ENCODE measurements around the gene OSBPL10.
A peak's percentile ranks its signal among the peaks of the same experiment; 100 is the strongest.
"Not testable (repeated sequence)": the region's sequence is repeated elsewhere in the genome, so short reads cannot be mapped to it uniquely, and the experiment has no call there.

The OSBPL10 gene

DNA sequence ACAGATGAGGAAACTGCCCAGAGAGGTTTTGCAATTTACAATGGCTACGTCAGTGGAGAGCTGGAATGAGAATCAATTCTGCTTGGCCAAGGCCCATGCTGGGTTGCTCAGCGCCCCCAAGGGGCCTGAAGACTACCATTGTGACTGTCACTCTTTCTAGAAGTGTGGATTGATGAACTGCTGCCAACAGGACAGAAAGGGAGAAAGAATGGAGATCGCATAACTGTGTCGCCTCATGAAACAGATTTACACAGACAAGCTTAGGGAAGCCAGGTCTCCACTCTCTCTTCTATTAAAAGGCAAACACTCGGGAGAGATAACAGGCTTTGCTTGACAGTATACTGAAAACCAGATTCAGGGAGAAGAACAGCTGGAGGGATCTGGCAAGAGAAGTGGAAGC lies 288.3 kb downstream of the OSBPL10 start:
- no peak overlapping the region for H3K14ac ChIP-seq (ENCODE audit: low read length in 2 of 2)
- no peak for DNase-seq
- no peak overlapping the region for H2BK12ac ChIP-seq (ENCODE audit: low read length in 2 of 2)
- no peaks in the 10 kb centered on the region for H3K27me3 ChIP-seq (ENCODE audit: control insufficient read depth in 1 of 2, insufficient read depth in 1 of 2, low read length in 2 of 2)
- no peak overlapping the region for H4K8ac ChIP-seq (ENCODE audit: low read length)
- no peak overlapping the region for H2BK120ac ChIP-seq (ENCODE audit: low read depth, low read length)
- H2AFZ ChIP-seq (ENCODE audit: low read depth, low read length), result no peak overlapping the region
- no peak overlapping the region for H2BK5ac ChIP-seq (ENCODE audit: low read depth, low read length, poor library complexity, severe bottlenecking)
- no peak overlapping the region for H3K4me2 ChIP-seq (ENCODE audit: low read length, poor library complexity, severe bottlenecking)
- no peak overlapping the region for H2BK15ac ChIP-seq (ENCODE audit: low read depth, poor library complexity, severe bottlenecking)
- H3K36me3 ChIP-seq (ENCODE audit: control insufficient read depth in 1 of 2, insufficient read depth in 2 of 2, low read depth in 1 of 2, low read length in 2 of 2), result peaks cover 0 to 4% of the 10 kb centered on the region in 2 experiments
- H3K4ac ChIP-seq (ENCODE audit: low read depth in 1 of 2, low read length in 2 of 2), result no peak overlapping the region
- no peak overlapping the region for H3K9ac ChIP-seq (ENCODE audit: low read length)
- H3K79me1 ChIP-seq (replicated peaks; ENCODE audit: low read length, poor library complexity, severe bottlenecking), result peaks cover 3% of the 10 kb centered on the region
- H3K23ac ChIP-seq (ENCODE audit: low read length in 2 of 2), result no peak overlapping the region
- no peak overlapping the region for H3K18ac ChIP-seq (ENCODE audit: low read depth in 1 of 2, low read length in 2 of 2)
- H3K27ac ChIP-seq (ENCODE audit: low read length, poor library complexity, severe bottlenecking), result no peak overlapping the region
- H3K9me3 ChIP-seq (ENCODE audit: control insufficient read depth, low read length), result peaks cover 4% of the 10 kb centered on the region
- H4K91ac ChIP-seq (ENCODE audit: low read length), result no peak overlapping the region
- 79% methylated on average over 5 of the region's 5 CpGs for WGBS
- no peak overlapping the region for H3K4me3 ChIP-seq (ENCODE audit: insufficient read depth in 1 of 2, low read depth in 1 of 2, low read length in 2 of 2)
- peaks cover 2% of the 10 kb centered on the region for H3K4me1 ChIP-seq (ENCODE audit: control insufficient read depth, insufficient read depth, low read depth, low read length)
- peak overlapping the region; percentile 18 for H2AK5ac ChIP-seq (ENCODE audit: low read length, severe bottlenecking)

DNA sequence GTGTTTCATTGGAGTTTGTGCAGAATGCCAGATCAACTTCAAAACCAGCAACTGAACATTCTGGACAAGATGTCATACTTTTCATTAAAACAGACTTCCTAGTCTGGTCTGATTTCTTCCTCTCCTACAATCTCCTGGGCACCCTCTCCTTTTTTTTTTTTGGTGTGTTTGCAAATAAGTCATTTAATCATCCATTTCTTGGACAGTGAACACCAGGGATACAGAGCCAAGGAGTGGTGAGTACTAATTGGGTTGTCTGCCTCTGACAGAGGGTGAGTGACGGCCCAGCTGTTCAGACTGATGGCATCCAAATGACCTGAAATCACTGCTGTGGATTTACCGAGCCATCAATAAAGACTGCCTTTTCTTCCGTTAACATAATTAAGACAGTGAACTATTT lies 290.3 kb downstream of the OSBPL10 start:
- Histone ChIP-seq H3K4me3 (ENCODE audit: insufficient read depth in 1 of 2, low read depth in 1 of 2, low read length in 2 of 2) (no peak overlapping the region), H3K4me1 (ENCODE audit: control insufficient read depth, insufficient read depth, low read depth, low read length) (no peaks in the 10 kb centered on the region), H3K36me3 (ENCODE audit: control insufficient read depth in 1 of 2, insufficient read depth in 2 of 2, low read depth in 1 of 2, low read length in 2 of 2) (peaks cover 0 to 4% of the 10 kb centered on the region in 2 experiments), H3K23ac (ENCODE audit: low read length in 2 of 2) (no peak overlapping the region), H2BK120ac (ENCODE audit: low read depth, low read length) (no peak overlapping the region), H3K14ac (ENCODE audit: low read length in 2 of 2) (no peak overlapping the region), H4K8ac (ENCODE audit: low read length) (no peak overlapping the region), H2BK5ac (ENCODE audit: low read depth, low read length, poor library complexity, severe bottlenecking) (no peak overlapping the region), H2BK12ac (ENCODE audit: low read length in 2 of 2) (no peak overlapping the region), H3K18ac (ENCODE audit: low read depth in 1 of 2, low read length in 2 of 2) (no peak overlapping the region), H3K27ac (ENCODE audit: low read length, poor library complexity, severe bottlenecking) (no peak overlapping the region), H2AFZ (ENCODE audit: low read depth, low read length) (no peak overlapping the region), H3K9me3 (ENCODE audit: control insufficient read depth, low read length) (no peaks in the 10 kb centered on the region), H2BK15ac (ENCODE audit: low read depth, poor library complexity, severe bottlenecking) (no peak overlapping the region), H3K27me3 (ENCODE audit: control insufficient read depth in 1 of 2, insufficient read depth in 1 of 2, low read length in 2 of 2) (no peaks in the 10 kb centered on the region), H3K9ac (ENCODE audit: low read length) (no peak overlapping the region), H2AK5ac (ENCODE audit: low read length, severe bottlenecking) (no peak overlapping the region), H3K4ac (ENCODE audit: low read depth in 1 of 2, low read length in 2 of 2) (no peak overlapping the region), H3K79me1 (replicated peaks; ENCODE audit: low read length, poor library complexity, severe bottlenecking) (peaks cover 8% of the 10 kb centered on the region), H4K91ac (ENCODE audit: low read length) (no peak overlapping the region), H3K4me2 (ENCODE audit: low read length, poor library complexity, severe bottlenecking) (no peak overlapping the region)
- WGBS, result 93% methylated on average over 1 of the region's 3 CpGs
- DNase-seq, result no peak

DNA sequence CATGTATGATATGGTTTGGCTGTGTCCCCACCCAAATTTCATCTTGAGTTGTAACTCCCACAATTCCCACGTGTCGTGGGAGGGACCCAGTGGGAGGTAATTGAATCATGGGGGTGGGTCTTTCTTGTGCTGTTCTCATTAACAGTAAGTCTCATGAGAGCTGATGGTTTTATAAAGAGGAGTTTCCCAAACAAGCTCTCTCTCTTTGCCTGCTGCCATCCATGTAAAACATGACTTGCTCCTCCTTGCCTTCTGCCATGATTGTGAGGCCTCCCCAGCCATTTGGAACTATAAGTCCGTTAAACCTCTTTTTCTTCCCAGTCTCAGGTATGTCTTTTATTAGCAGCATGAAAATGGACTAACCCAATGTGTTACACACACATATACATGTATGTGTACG lies 291.5 kb downstream of the OSBPL10 start:
- WGBS, result 89% methylated on average over 4 of the region's 4 CpGs
- H3K18ac ChIP-seq (ENCODE audit: low read depth in 1 of 2, low read length in 2 of 2); H2BK15ac ChIP-seq (ENCODE audit: low read depth, poor library complexity, severe bottlenecking); H3K4me1 ChIP-seq (ENCODE audit: control insufficient read depth, insufficient read depth, low read depth, low read length); H3K4me2 ChIP-seq (ENCODE audit: low read length, poor library complexity, severe bottlenecking); H3K4ac ChIP-seq (ENCODE audit: low read depth in 1 of 2, low read length in 2 of 2); H2BK12ac ChIP-seq (ENCODE audit: low read length in 2 of 2); H4K91ac ChIP-seq (ENCODE audit: low read length); H3K9me3 ChIP-seq (ENCODE audit: control insufficient read depth, low read length); DNase-seq; H2AK5ac ChIP-seq (ENCODE audit: low read length, severe bottlenecking); H3K4me3 ChIP-seq (ENCODE audit: insufficient read depth in 1 of 2, low read depth in 1 of 2, low read length in 2 of 2); H3K9ac ChIP-seq (ENCODE audit: low read length); H3K23ac ChIP-seq (ENCODE audit: low read length in 2 of 2); H2AFZ ChIP-seq (ENCODE audit: low read depth, low read length); H3K36me3 ChIP-seq (ENCODE audit: control insufficient read depth in 1 of 2, insufficient read depth in 2 of 2, low read depth in 1 of 2, low read length in 2 of 2); H2BK5ac ChIP-seq (ENCODE audit: low read depth, low read length, poor library complexity, severe bottlenecking); H2BK120ac ChIP-seq (ENCODE audit: low read depth, low read length); H3K27me3 ChIP-seq (ENCODE audit: control insufficient read depth in 1 of 2, insufficient read depth in 1 of 2, low read length in 2 of 2); H3K27ac ChIP-seq (ENCODE audit: low read length, poor library complexity, severe bottlenecking); H3K14ac ChIP-seq (ENCODE audit: low read length in 2 of 2); H4K8ac ChIP-seq (ENCODE audit: low read length): not testable (repeated sequence)
- H3K79me1 ChIP-seq (replicated peaks; ENCODE audit: low read length, poor library complexity, severe bottlenecking), result peaks cover 14% of the 10 kb centered on the region

DNA sequence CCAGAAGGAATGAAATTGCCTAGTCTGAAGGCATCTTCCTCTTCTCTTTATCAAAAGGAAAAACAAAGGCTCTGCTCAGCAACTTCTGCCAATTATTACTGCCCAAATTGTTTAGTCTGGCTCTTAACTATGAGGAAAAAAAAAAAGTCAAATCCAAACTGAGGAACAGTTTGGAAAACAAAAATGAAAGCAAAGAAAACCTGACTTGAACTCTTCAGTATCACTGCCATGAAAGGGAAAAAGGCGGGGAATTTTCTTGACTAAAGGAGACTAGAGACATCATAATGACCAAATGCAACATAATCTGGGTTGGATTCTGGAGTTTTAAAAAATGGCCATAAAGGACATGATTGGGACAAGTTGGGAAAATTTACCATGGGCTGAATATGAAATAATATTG lies 292.1 kb downstream of the OSBPL10 start:
- H2BK15ac ChIP-seq (ENCODE audit: low read depth, poor library complexity, severe bottlenecking), result no peak overlapping the region
- no peaks in the 10 kb centered on the region for H3K27me3 ChIP-seq (ENCODE audit: control insufficient read depth in 1 of 2, insufficient read depth in 1 of 2, low read length in 2 of 2)
- no peak overlapping the region for H3K14ac ChIP-seq (ENCODE audit: low read length in 2 of 2)
- H2BK5ac ChIP-seq (ENCODE audit: low read depth, low read length, poor library complexity, severe bottlenecking), result no peak overlapping the region
- H3K23ac ChIP-seq (ENCODE audit: low read length in 2 of 2), result no peak overlapping the region
- H2BK120ac ChIP-seq (ENCODE audit: low read depth, low read length), result no peak overlapping the region
- no peak overlapping the region for H2AK5ac ChIP-seq (ENCODE audit: low read length, severe bottlenecking)
- H3K4ac ChIP-seq (ENCODE audit: low read depth in 1 of 2, low read length in 2 of 2), result no peak overlapping the region
- no peak overlapping the region for H3K9ac ChIP-seq (ENCODE audit: low read length)
- no peaks in the 10 kb centered on the region for H3K4me1 ChIP-seq (ENCODE audit: control insufficient read depth, insufficient read depth, low read depth, low read length)
- H3K9me3 ChIP-seq (ENCODE audit: control insufficient read depth, low read length), result no peaks in the 10 kb centered on the region
- no peak overlapping the region for H4K91ac ChIP-seq (ENCODE audit: low read length)
- H3K27ac ChIP-seq (ENCODE audit: low read length, poor library complexity, severe bottlenecking), result no peak overlapping the region
- peaks cover 17% of the 10 kb centered on the region for H3K79me1 ChIP-seq (replicated peaks; ENCODE audit: low read length, poor library complexity, severe bottlenecking)
- H3K4me2 ChIP-seq (ENCODE audit: low read length, poor library complexity, severe bottlenecking), result no peak overlapping the region
- WGBS, result 100% methylated on average over 1 of the region's 1 CpG
- no peak overlapping the region for H2BK12ac ChIP-seq (ENCODE audit: low read length in 2 of 2)
- H3K18ac ChIP-seq (ENCODE audit: low read depth in 1 of 2, low read length in 2 of 2), result no peak overlapping the region
- H3K4me3 ChIP-seq (ENCODE audit: insufficient read depth in 1 of 2, low read depth in 1 of 2, low read length in 2 of 2), result no peak overlapping the region
- H4K8ac ChIP-seq (ENCODE audit: low read length), result no peak overlapping the region
- no peak overlapping the region for H2AFZ ChIP-seq (ENCODE audit: low read depth, low read length)
- H3K36me3 ChIP-seq (ENCODE audit: control insufficient read depth in 1 of 2, insufficient read depth in 2 of 2, low read depth in 1 of 2, low read length in 2 of 2), result peaks cover 0 to 7% of the 10 kb centered on the region in 2 experiments
- DNase-seq, result peak; percentile 14
